Gastroesophageal sphincter (tissue), 4 donors: ENCODE data around the gene SERINC2. TPM values are rescaled to one million over a fixed set of nuclear protein-coding genes. Genes with fewer than 3 reads are reported as not detected.

Source experiments
- ATAC-seq: fragments of 150-250 bp; one replicate; pipeline ENCODE4 v1.9.1; 2016; ENCODE audit warnings: mild to moderate bottlenecking, moderate library complexity
- H3K27ac ChIP-seq, 4 donors: fragments of 200-600 bp; sonication (generic) in 3 of 4; 1 replicate in 3 of 4; 2 replicates in 1 of 4; pipeline ENCODE4 v1.5.1; 2016 to 2019
- H3K27me3 ChIP-seq: fragments of 200-600 bp; sonication (generic); one replicate; pipeline ENCODE4 v1.5.1; 2019
- H3K36me3 ChIP-seq, 2 donors: fragments of 200-600 bp; sonication (generic); one replicate each; pipeline ENCODE4 v1.5.1; 2019; ENCODE audit warnings: control low read depth in 1 of 2
- H3K4me1 ChIP-seq, 3 donors: fragments of 200-600 bp; sonication (generic); 1 replicate in 2 of 3; 2 replicates in 1 of 3; pipeline ENCODE4 v1.5.1; 2016 to 2019; ENCODE audit warnings: control low read depth in 2 of 3
- H3K4me3 ChIP-seq, 2 donors: fragments of 200-600 bp; sonication (generic); one replicate each; pipeline ENCODE4 v1.5.1; 2019; ENCODE audit warnings: mild to moderate bottlenecking in 1 of 2, moderate library complexity in 1 of 2
- H3K9me3 ChIP-seq, 3 donors: fragments of 200-600 bp; sonication (generic); one replicate each; pipeline ENCODE4 v1.5.1; 2017 to 2019; ENCODE audit warnings: control low read depth in 2 of 3
- EP300 ChIP-seq: sonication (generic); formaldehyde crosslinking; IDR thresholded peaks from one replicate; pipeline ENCODE4 v1.6.1; 2017; ENCODE audit warnings: antibody characterized with exemption, mild to moderate bottlenecking
- POLR2AphosphoS5 ChIP-seq: sonication (generic); formaldehyde crosslinking; IDR thresholded peaks from one replicate; pipeline ENCODE4 v1.6.1; 2017; ENCODE audit warnings: antibody characterized with exemption
- WGBS, 2 donors: methylation state at CpG; one replicate each; pipeline ENCODE4 v1.1.5; 2018; ENCODE audit warnings: low coverage in 1 of 2; 5-methylcytosine and 5-hydroxymethylcytosine counted together
- total RNA-seq, 4 donors: library from RNA; depleted of rRNA; stranded (reverse); fragments of >200 nt; gene quantifications; one replicate each; pipeline ENCODE4 v1.1.0, GENCODE V29; 2016

The SERINC2 gene
- total RNA-seq, 4 donors from 2014 or later, result 2.5 to 8.7 (median 4.1) TPM

DNA sequence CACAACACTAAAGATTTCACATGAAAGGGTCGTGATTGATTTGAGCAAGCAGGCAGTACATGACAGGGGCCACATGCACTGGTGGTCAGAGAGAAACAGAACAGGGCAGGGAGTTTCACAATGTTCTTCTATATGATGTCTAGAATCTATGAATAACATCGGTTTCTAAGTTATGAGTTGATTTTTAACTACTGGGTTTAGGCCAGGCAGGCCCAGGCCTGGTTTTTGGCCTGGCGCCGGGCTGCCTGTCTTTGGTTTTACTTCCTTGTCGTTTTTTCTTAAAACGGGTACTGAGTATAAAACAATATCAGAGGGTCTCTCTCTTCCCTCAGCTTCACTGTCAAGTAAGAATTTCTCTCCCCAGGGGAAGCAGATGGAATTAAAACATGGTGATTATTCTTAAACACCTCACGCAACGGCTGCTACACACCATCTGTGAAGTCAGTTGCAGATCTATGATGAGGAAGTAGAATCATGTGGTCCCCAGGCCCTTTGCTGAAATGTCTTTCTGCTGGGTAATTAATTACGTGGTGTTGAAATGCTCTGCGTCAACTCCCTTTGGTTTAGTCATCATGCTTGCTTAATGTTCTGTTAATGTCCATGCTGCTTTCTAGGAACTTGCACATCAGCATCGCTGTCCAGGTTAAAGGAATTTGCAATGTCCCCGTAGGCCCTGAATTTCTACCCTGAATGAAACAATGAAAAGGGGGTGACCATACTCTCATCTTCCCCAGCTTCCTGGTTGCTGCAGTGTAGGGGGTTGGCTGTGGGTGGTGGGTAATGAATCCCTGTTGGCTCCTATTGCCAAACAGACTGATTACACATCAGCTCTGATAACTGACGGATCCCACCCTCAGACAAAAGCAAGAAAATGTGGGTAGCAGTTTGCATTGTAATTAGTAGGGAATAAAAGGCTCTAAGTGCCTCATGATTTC, 70.3 kb downstream of the SERINC2 start:
- H3K4me1 ChIP-seq, result peaks cover 0 to 8% (median 0%) of the 10 kb centered on the region in 3 donors
- no peaks in the 10 kb centered on the region for H3K36me3 ChIP-seq
- TF ChIP-seq POLR2AphosphoS5 (peak; percentile 66), EP300 (no peak)
- peak overlapping the region in 3 of 4 donors; percentile 40 to 70 (median 42) for H3K27ac ChIP-seq
- no peaks in the 10 kb centered on the region for H3K27me3 ChIP-seq
- H3K4me3 ChIP-seq, result no peak overlapping the region
- 34 to 36% methylated on average over 7 to 12 of the region's 13 CpGs for WGBS, 2 donors
- H3K9me3 ChIP-seq, result peaks cover 0 to 4% (median 0%) of the 10 kb centered on the region in 3 donors
- ATAC-seq, result peak; percentile 94

Other genes starting within 250 kb of the SERINC2 start
- gene NKAIN1, start 173.3 kb upstream of the SERINC2 start, total RNA-seq, result not detected
- gene SNRNP40, start 116.4 kb upstream of the SERINC2 start, total RNA-seq, result 10 to 100 TPM; 32.5 to 47.5 (median 39.9) TPM
- gene ZCCHC17, start 116.2 kb upstream of the SERINC2 start, total RNA-seq, result 10 to 100 TPM; 25.4 to 28.7 (median 27.4) TPM
- gene FABP3, start 40.1 kb upstream of the SERINC2 start, total RNA-seq, result 10 to 100 TPM; 25.8 to 39.4 (median 32.9) TPM
- 100 to 1,000 TPM; 152 to 368 (median 248) TPM for gene TINAGL1, start 163.3 kb downstream of the SERINC2 start, total RNA-seq
- under 1 TPM in 3 of 4 donors, not detected in 1; 0.23 to 0.82 (median 0.67) TPM for gene HCRTR1, start 204.5 kb downstream of the SERINC2 start, total RNA-seq
- 100 to 1,000 TPM in 1 of 4 donors, 10 to 100 TPM in 3; 71.3 to 109 (median 88.7) TPM for gene PEF1, start 231.7 kb downstream of the SERINC2 start, total RNA-seq